Smooth muscle cell (in vitro differentiated cells): ENCODE results near the gene LY6G5C. TPM values are rescaled to one million over a fixed set of nuclear protein-coding genes. Genes with fewer than 3 reads are reported as not detected.

ENCODE experiments used
- DNase-seq: peaks from one replicate; lab custom pipeline; 2025; ENCODE audit not compliant: unreplicated experiment; lab: John Stamatoyannopoulos, UW
- H2AFZ ChIP-seq: fragments of 200-600 bp; sonication (generic); 2 replicates; pipeline ENCODE4 v1.6.0; 2016; ENCODE audit warnings: antibody characterized with exemption, low read depth, mild to moderate bottlenecking
- H3F3A ChIP-seq: fragments of 200-600 bp; sonication (generic); 2 replicates; pipeline ENCODE4 v1.6.0; 2017; ENCODE audit warnings: antibody characterized with exemption, low read depth
- H3K27ac ChIP-seq: fragments of 200-600 bp; sonication (generic); 2 replicates; pipeline ENCODE4 v1.5.1; 2016; ENCODE audit warnings: low read depth, mild to moderate bottlenecking
- H3K27me3 ChIP-seq: fragments of 200-600 bp; sonication (generic); 2 replicates; pipeline ENCODE4 v1.6.1; 2016; ENCODE audit warnings: low read depth, mild to moderate bottlenecking
- H3K36me3 ChIP-seq: fragments of 200-600 bp; sonication (generic); 2 replicates; pipeline ENCODE4 v1.5.1; 2016; ENCODE audit warnings: low read depth
- H3K4me1 ChIP-seq: fragments of 200-600 bp; sonication (generic); 2 replicates; pipeline ENCODE4 v1.5.1; 2016; ENCODE audit warnings: low read depth
- H3K4me2 ChIP-seq: fragments of 200-600 bp; sonication (generic); 2 replicates; pipeline ENCODE4 v1.6.0; 2016; ENCODE audit warnings: mild to moderate bottlenecking
- H3K4me3 ChIP-seq: fragments of 200-600 bp; sonication (generic); 2 replicates; pipeline ENCODE4 v1.5.1; 2016; ENCODE audit warnings: mild to moderate bottlenecking
- H3K79me2 ChIP-seq: fragments of 200-600 bp; sonication (generic); 2 replicates; pipeline ENCODE4 v1.6.0; 2016; ENCODE audit warnings: low read depth, mild to moderate bottlenecking
- H3K9ac ChIP-seq: fragments of 200-600 bp; sonication (generic); 2 replicates; pipeline ENCODE4 v1.6.0; 2016; ENCODE audit warnings: low read depth
- H3K9me3 ChIP-seq: fragments of 200-600 bp; sonication (generic); replicated peaks from 2 replicates; pipeline ENCODE4 v1.5.1; 2016; ENCODE audit warnings: low read depth
- H4K20me1 ChIP-seq: fragments of 200-600 bp; sonication (generic); 2 replicates; pipeline ENCODE4 v1.6.0; 2016; ENCODE audit warnings: low read depth
- CTCF ChIP-seq: fragments of 200-600 bp; sonication (generic); IDR thresholded peaks from 2 replicates; pipeline ENCODE4 v1.5.1; 2017; ENCODE audit warnings: borderline replicate concordance, mild to moderate bottlenecking, antibody characterized with exemption; ENCODE audit not compliant: insufficient read depth, poor library complexity, severe bottlenecking
- WGBS: methylation state at CpG from one replicate; pipeline ENCODE4 v1.1.7; 2016; ENCODE audit warnings: low lambda C conversion rate; 5-methylcytosine and 5-hydroxymethylcytosine counted together
- polyA plus RNA-seq: library from polyadenylated mRNA; unstranded; fragments of >200 nt; fragmentation: Nextera tagmentation; extraction: Ambion mirVana; gene quantifications from 2 replicates; pipeline ENCODE4 v1.2.1, GENCODE V29; 2016
- total RNA-seq: library from RNA; depleted of rRNA; stranded (reverse); fragments of >200 nt; gene quantifications from 2 replicates; pipeline ENCODE4 v1.2.3, GENCODE V29; 2014

Gene LY6G5C
- total and polyA plus RNA-seq, 2 experiments from 2014 or later, result 0.67 to 3.8 TPM

- Histone ChIP-seq H2AFZ (no peak overlapping the region), H4K20me1 (no peaks in the 10 kb centered on the region), H3K27ac (no peak overlapping the region), H3K4me2 (no peak overlapping the region), H3K79me2 (no peaks in the 10 kb centered on the region), H3K9me3 (no peaks in the 10 kb centered on the region), H3K27me3 (no peaks in the 10 kb centered on the region), H3K4me3 (no peak overlapping the region), H3K36me3 (no peaks in the 10 kb centered on the region), H3F3A (peaks cover 10% of the 10 kb centered on the region), H3K4me1 (no peaks in the 10 kb centered on the region), H3K9ac (no peak overlapping the region)
- 90% methylated on average over 3 of the region's 3 CpGs for WGBS
- no peak for TF ChIP-seq CTCF
- no peak for DNase-seq
Observed at GRCh38 chr6:31722173-31722572, 41.3 kb upstream of the LY6G5C start.

- no peak within 1 kb of the TSS for H3K4me2 ChIP-seq
- H3K79me2 ChIP-seq, result no peaks in the 10 kb centered on the region
- no peaks in the 10 kb centered on the region for H3K9me3 ChIP-seq
- H3F3A ChIP-seq, result peaks cover 3% of the 10 kb centered on the region
- no peak within 1 kb of the TSS for H3K9ac ChIP-seq
- no peak within 1 kb of the TSS for H2AFZ ChIP-seq
- no peaks in the 10 kb centered on the region for H4K20me1 ChIP-seq
- TF ChIP-seq CTCF, result no peak
- 93% methylated on average over 4 of the region's 4 CpGs for WGBS
- H3K27ac ChIP-seq, result no peak within 1 kb of the TSS
- no peak for DNase-seq
- no peaks in the 10 kb centered on the region for H3K36me3 ChIP-seq
- H3K4me3 ChIP-seq, result no peak within 1 kb of the TSS
- H3K4me1 ChIP-seq, result no peaks in the 10 kb centered on the region
- H3K27me3 ChIP-seq, result no peaks in the 10 kb centered on the region
Observed at GRCh38 chr6:31721351-31722020, 40.6 kb upstream of the LY6G5C start, which contains the start of gene LY6G6C. Gene LY6G6C, minus strand, starts transcription at chr6:31721746. Its CDS starts 67 bp downstream, at chr6:31721679.

GRCh38 chr6:31720196-31720770 lies 39.4 kb upstream of the LY6G5C start:
- Histone ChIP-seq H3F3A (no peaks in the 10 kb centered on the region), H4K20me1 (no peaks in the 10 kb centered on the region), H3K36me3 (no peaks in the 10 kb centered on the region), H3K79me2 (no peaks in the 10 kb centered on the region), H2AFZ (no peak overlapping the region), H3K4me3 (no peak overlapping the region), H3K27ac (peak overlapping the region; percentile 60), H3K4me1 (no peaks in the 10 kb centered on the region), H3K9me3 (no peaks in the 10 kb centered on the region), H3K4me2 (no peak overlapping the region), H3K27me3 (no peaks in the 10 kb centered on the region), H3K9ac (peak overlapping the region; percentile 28)
- TF ChIP-seq CTCF, result no peak
- 74% methylated on average over 5 of the region's 5 CpGs for WGBS
- DNase-seq, result no peak

GRCh38 chr6:31719001-31719400 lies 38.1 kb upstream of the LY6G5C start:
- H3K4me3 ChIP-seq, result no peak overlapping the region
- H3K27ac ChIP-seq, result peak overlapping the region; percentile 37
- no peak overlapping the region for H2AFZ ChIP-seq
- peaks cover 11% of the 10 kb centered on the region for H3K4me1 ChIP-seq
- no peaks in the 10 kb centered on the region for H3K27me3 ChIP-seq
- no peak overlapping the region for H3K9ac ChIP-seq
- DNase-seq, result no peak
- H4K20me1 ChIP-seq, result no peaks in the 10 kb centered on the region
- H3K79me2 ChIP-seq, result no peaks in the 10 kb centered on the region
- H3F3A ChIP-seq, result no peaks in the 10 kb centered on the region
- H3K36me3 ChIP-seq, result no peaks in the 10 kb centered on the region
- 94% methylated on average over 6 of the region's 6 CpGs for WGBS
- no peak for TF ChIP-seq CTCF
- no peaks in the 10 kb centered on the region for H3K9me3 ChIP-seq
- no peak overlapping the region for H3K4me2 ChIP-seq
